ENCODE results near the gene F7. TPM values are rescaled to one million over a fixed set of nuclear protein-coding genes. Genes with fewer than 3 reads are reported as not detected.
A peak's percentile ranks its signal among the peaks of the same experiment; 100 is the strongest.

The F7 gene
- total and polyA plus RNA-seq, 10 donors: 0.03 TPM; not detected in 9

GRCh38 chr13:113066746-113067145 is 38.8 kb upstream of the F7 start:
- WGBS, 5 donors: 91 to 96% (median 93%) methylated on average over 16 to 19 of the region's 19 CpGs
- intact Hi-C loops (cut with DNase I; ENCODE audit: low total_unique reads): no loop called here

GRCh38 chr13:113069861-113070805 is 35.5 kb upstream of the F7 start:
- Histone ChIP-seq H3K4me3 (no peak overlapping the region), H3K27ac (no peak overlapping the region), H3K36me3 (peaks cover 0 to 28% (median 3%) of the 10 kb centered on the region in 6 donors), H3K9me3 (peaks cover 0 to 12% (median 0%) of the 10 kb centered on the region in 8 donors), H3K4me1 (no peaks in the 10 kb centered on the region), H3K27me3 (replicated peaks in 1 of 7) (no peaks in the 10 kb centered on the region)
- TF ChIP-seq POLR2AphosphoS5 (IDR thresholded peaks at IDR 0.05) (no peak), POLR2A (IDR thresholded peaks at IDR 0.05) (no peak), CTCF (IDR thresholded peaks at IDR 0.05 in 8 of 11, conservative IDR thresholded peaks at IDR 0.05 in 3 of 11) (no peak)
- 83 to 93% (median 93%) methylated on average over 37 to 41 of the region's 41 CpGs for WGBS, 5 donors
- intact Hi-C loops (cut with DNase I; ENCODE audit: low total_unique reads): no loop called here
- peak; percentile 32 for DNase-seq

More at GRCh38 chr13:113066746-113067145, 38.8 kb upstream of the F7 start:
- H3K27me3 ChIP-seq (replicated peaks in 1 of 7): no peaks in the 10 kb centered on the region
- H3K36me3 ChIP-seq: peaks cover 0 to 27% (median 3%) of the 10 kb centered on the region in 6 donors
- no peak for DNase-seq
- H3K4me1 ChIP-seq: no peaks in the 10 kb centered on the region
- no peak overlapping the region for H3K4me3 ChIP-seq
- peaks cover 0 to 5% (median 0%) of the 10 kb centered on the region in 8 donors for H3K9me3 ChIP-seq
- no peak for TF ChIP-seq POLR2AphosphoS5 (IDR thresholded peaks at IDR 0.05)
- TF ChIP-seq CTCF (IDR thresholded peaks at IDR 0.05 in 8 of 11, conservative IDR thresholded peaks at IDR 0.05 in 3 of 11): no peak
- no peak overlapping the region for H3K27ac ChIP-seq

- Histone ChIP-seq H3K27me3 (replicated peaks in 1 of 7) (no peaks in the 10 kb centered on the region), H3K36me3 (peaks cover 0 to 33% (median 3%) of the 10 kb centered on the region in 6 donors), H3K4me3 (no peak overlapping the region), H3K9me3 (peaks cover 0 to 12% (median 0%) of the 10 kb centered on the region in 8 donors), H3K27ac (no peak overlapping the region), H3K4me1 (no peaks in the 10 kb centered on the region)
- intact Hi-C loops (cut with DNase I; ENCODE audit: low total_unique reads): no loop called here
- 77 to 85% (median 80%) methylated on average over 8 of the region's 8 CpGs for WGBS, 5 donors
- no peak for TF ChIP-seq CTCF (IDR thresholded peaks at IDR 0.05 in 8 of 11, conservative IDR thresholded peaks at IDR 0.05 in 3 of 11)
- TF ChIP-seq POLR2A (IDR thresholded peaks at IDR 0.05): no peak
- no peak for TF ChIP-seq POLR2AphosphoS5 (IDR thresholded peaks at IDR 0.05)
- no peak for DNase-seq
Measured at GRCh38 chr13:113070855-113071254, 34.7 kb upstream of the F7 start.

- Histone ChIP-seq H3K4me1 (peaks cover 0 to 5% (median 0%) of the 10 kb centered on the region in 6 donors), H3K27me3 (replicated peaks in 1 of 7) (no peaks in the 10 kb centered on the region), H3K9me3 (peaks cover 0 to 12% (median 0%) of the 10 kb centered on the region in 8 donors), H3K4me3 (no peak overlapping the region), H3K27ac (no peak overlapping the region), H3K36me3 (peaks cover 0 to 43% (median 3%) of the 10 kb centered on the region in 6 donors)
- intact Hi-C loops (cut with DNase I; ENCODE audit: low total_unique reads): no loop called here
- TF ChIP-seq POLR2AphosphoS5 (IDR thresholded peaks at IDR 0.05) (no peak), POLR2A (IDR thresholded peaks at IDR 0.05) (no peak), CTCF (IDR thresholded peaks at IDR 0.05 in 8 of 11, conservative IDR thresholded peaks at IDR 0.05 in 3 of 11) (no peak)
- no peak for DNase-seq
- WGBS, 5 donors: 85 to 98% (median 93%) methylated on average over 3 of the region's 3 CpGs
Measured at GRCh38 chr13:113072376-113072775, 33.2 kb upstream of the F7 start.

All from spleen (tissue), 11 donors.